Endodermal cell (in vitro differentiated cells): Measurements from ENCODE around the gene PDZRN4. TPM values are rescaled to one million over a fixed set of nuclear protein-coding genes. Genes with fewer than 3 reads are reported as not detected.

Experiments used
- DNase-seq: peaks from one replicate; pipeline ENCODE4 v3.0.0-alpha.2; 2017
- H3K27ac ChIP-seq: 2 replicates; pipeline ENCODE4 v1.5.1; 2013; ENCODE audit warnings: mild to moderate bottlenecking, low read depth, low read length, moderate library complexity
- H3K27me3 ChIP-seq: 2 replicates; pipeline ENCODE4 v1.6.1; 2013; ENCODE audit warnings: mild to moderate bottlenecking, low read length, moderate library complexity; ENCODE audit not compliant: insufficient read depth, control insufficient read depth, poor library complexity, severe bottlenecking
- H3K36me3 ChIP-seq: 2 replicates; pipeline ENCODE4 v1.7.0; 2013; ENCODE audit warnings: mild to moderate bottlenecking, low read length, moderate library complexity; ENCODE audit not compliant: control insufficient read depth, insufficient read depth
- H3K4me1 ChIP-seq: one replicate; pipeline ENCODE4 v1.7.0; 2013; ENCODE audit warnings: low read length; ENCODE audit not compliant: control insufficient read depth, insufficient read depth
- H3K4me3 ChIP-seq: 2 replicates; pipeline ENCODE4 v1.5.1; 2013; ENCODE audit warnings: mild to moderate bottlenecking, low read length, moderate library complexity
- H3K9ac ChIP-seq: 2 replicates; pipeline ENCODE4 v1.6.1; 2013; ENCODE audit warnings: mild to moderate bottlenecking, low read length, moderate library complexity; ENCODE audit not compliant: poor library complexity, severe bottlenecking; ENCODE audit errors: extremely low read depth
- H3K9me3 ChIP-seq: 2 replicates; pipeline ENCODE4 v1.6.1; 2013; ENCODE audit warnings: mild to moderate bottlenecking, low read length, moderate library complexity; ENCODE audit not compliant: control insufficient read depth
- H3K27ac Mint-ChIP-seq: 2 replicates; pipeline ENCODE4 v1.8.0; 2020; ENCODE audit warnings: mixed read lengths
- H3K27me3 Mint-ChIP-seq: 2 replicates; pipeline ENCODE4 v1.8.0; 2021; ENCODE audit warnings: mild to moderate bottlenecking, mixed read lengths; ENCODE audit not compliant: insufficient read depth
- H3K36me3 Mint-ChIP-seq: 2 replicates; pipeline ENCODE4 v1.8.0; 2020; ENCODE audit warnings: low read depth, mixed read lengths
- H3K4me1 Mint-ChIP-seq: 2 replicates; pipeline ENCODE4 v1.8.0; 2020; ENCODE audit warnings: mixed read lengths
- H3K4me3 Mint-ChIP-seq: 2 replicates; pipeline ENCODE4 v1.8.0; 2020; ENCODE audit warnings: mild to moderate bottlenecking, moderate library complexity, mixed read lengths
- H3K9me3 Mint-ChIP-seq: 2 replicates; pipeline ENCODE4 v1.8.0; 2020; ENCODE audit warnings: mild to moderate bottlenecking, mixed read lengths
- CTCF ChIP-seq: fragments of 200-600 bp; sonication (generic); conservative IDR thresholded peaks from 2 replicates; pipeline ENCODE4 v1.5.0; 2021; ENCODE audit warnings: antibody characterized with exemption, mild to moderate bottlenecking
- WGBS, 2 experiments: methylation state at CpG; one replicate each; pipeline versions ENCODE4 v1.1.5 to v1.1.7; 2013; ENCODE audit warnings: missing lambda C conversion rate in 2 of 2, mixed read lengths in 1 of 2; ENCODE audit not compliant: insufficient coverage in 1 of 2, insufficient read length in 1 of 2; 5-methylcytosine and 5-hydroxymethylcytosine counted together
- total RNA-seq, 2 donors: library from RNA; stranded (reverse); fragmentation: NEBNext Ultra II Directional in 1 of 2; extraction: Animal tissue kit (Norgen Biotek cat#: 25700) in 1 of 2; gene quantifications; 2 replicates in 1 of 2; 3 replicates in 1 of 2; pipeline ENCODE4 v1.2.1, GENCODE V29; 2021

PDZRN4 gene
- total RNA-seq, 2 donors from 2014 or later, result 1.6 to 1.9 TPM

GRCh38 chr12:41564816-41565215, 376.7 kb downstream of the PDZRN4 start:
- H3K27ac ChIP-seq, result no peak overlapping the region
- Mint-ChIP-seq H3K36me3 (no peaks in the 10 kb centered on the region), H3K27ac (no peak overlapping the region), H3K27me3 (no peaks in the 10 kb centered on the region), H3K4me1 (peaks cover 2% of the 10 kb centered on the region), H3K9me3 (no peaks in the 10 kb centered on the region), H3K4me3 (no peak overlapping the region)
- no peaks in the 10 kb centered on the region for H3K27me3 ChIP-seq
- no peak overlapping the region for H3K9ac ChIP-seq
- H3K36me3 ChIP-seq, result no peaks in the 10 kb centered on the region
- H3K9me3 ChIP-seq, result no peaks in the 10 kb centered on the region
- DNase-seq, result no peak
- no peaks in the 10 kb centered on the region for H3K4me1 ChIP-seq
- no peak for TF ChIP-seq CTCF
- no CpG with 5 or more reads among the region's 1 CpG for WGBS, 2 experiments
- H3K4me3 ChIP-seq, result no peak overlapping the region

- H3K4me1 Mint-ChIP-seq, result no peaks in the 10 kb centered on the region
- no peak for TF ChIP-seq CTCF
- H3K27ac ChIP-seq, result no peak overlapping the region
- no peak overlapping the region for H3K4me3 ChIP-seq
- no peaks in the 10 kb centered on the region for H3K27me3 Mint-ChIP-seq
- H3K9me3 Mint-ChIP-seq, result no peaks in the 10 kb centered on the region
- DNase-seq, result no peak
- no peak overlapping the region for H3K27ac Mint-ChIP-seq
- no peak overlapping the region for H3K9ac ChIP-seq
- no peaks in the 10 kb centered on the region for H3K36me3 Mint-ChIP-seq
- WGBS, 2 experiments, result 88 to 95% methylated on average over 2 of the region's 2 CpGs
- H3K4me1 ChIP-seq, result no peaks in the 10 kb centered on the region
- H3K9me3 ChIP-seq, result no peaks in the 10 kb centered on the region
- H3K27me3 ChIP-seq, result no peaks in the 10 kb centered on the region
- H3K36me3 ChIP-seq, result no peaks in the 10 kb centered on the region
- no peak overlapping the region for H3K4me3 Mint-ChIP-seq
These were observed 378.6 kb downstream of the PDZRN4 start for GRCh38 chr12:41566703-41567102.

- H3K27me3 Mint-ChIP-seq, result no peaks in the 10 kb centered on the region
- H3K4me3 Mint-ChIP-seq, result no peak overlapping the region
- Histone ChIP-seq H3K27ac (no peak overlapping the region), H3K36me3 (no peaks in the 10 kb centered on the region), H3K27me3 (no peaks in the 10 kb centered on the region), H3K4me3 (no peak overlapping the region), H3K9me3 (peaks cover 7% of the 10 kb centered on the region), H3K9ac (no peak overlapping the region), H3K4me1 (no peaks in the 10 kb centered on the region)
- TF ChIP-seq CTCF, result no peak
- DNase-seq, result no peak
- no peak overlapping the region for H3K27ac Mint-ChIP-seq
- 96 to 98% methylated on average over 17 of the region's 17 CpGs for WGBS, 2 experiments
- peaks cover 13% of the 10 kb centered on the region for H3K4me1 Mint-ChIP-seq
- H3K9me3 Mint-ChIP-seq, result peaks cover 5% of the 10 kb centered on the region
- peaks cover 3% of the 10 kb centered on the region for H3K36me3 Mint-ChIP-seq
These were observed 385.3 kb downstream of the PDZRN4 start for GRCh38 chr12:41573445-41573844.
